Chondrocyte (in vitro differentiated cells): ENCODE measurements around the gene PKN3. TPM values are rescaled to one million over a fixed set of nuclear protein-coding genes. Genes with fewer than 3 reads are reported as not detected.

Source experiments
- DNase-seq: peaks from one replicate; pipeline ENCODE4 v3.0.0; 2021; ENCODE audit warnings: mixed read lengths, low spot score
- H3K27ac Mint-ChIP-seq: one replicate; pipeline ENCODE4 v1.8.0; 2021; ENCODE audit warnings: mild to moderate bottlenecking, moderate library complexity, mixed read lengths; ENCODE audit not compliant: unreplicated experiment
- H3K27me3 Mint-ChIP-seq: 2 replicates; pipeline ENCODE4 v1.8.0; 2021; ENCODE audit warnings: low read depth, mixed read lengths
- H3K36me3 Mint-ChIP-seq: 2 replicates; pipeline ENCODE4 v1.8.0; 2021; ENCODE audit warnings: low read depth, mixed read lengths
- H3K4me1 Mint-ChIP-seq: 2 replicates; pipeline ENCODE4 v1.8.0; 2021; ENCODE audit warnings: low read depth, mild to moderate bottlenecking, mixed read lengths
- H3K4me3 Mint-ChIP-seq: one replicate; pipeline ENCODE4 v1.8.0; 2021; ENCODE audit warnings: mild to moderate bottlenecking, moderate library complexity, mixed read lengths; ENCODE audit not compliant: unreplicated experiment
- H3K9me3 Mint-ChIP-seq: 2 replicates; pipeline ENCODE4 v1.8.0; 2021; ENCODE audit warnings: low read depth, mixed read lengths
- total RNA-seq: library from RNA; stranded (reverse); gene quantifications from 3 replicates; pipeline ENCODE4 v1.2.1, GENCODE V29; 2021
- TF ChIP-seq, protein P1 (sequence below): fragments of 200-600 bp; sonication (generic); IDR thresholded peaks from 2 replicates; pipeline ENCODE4 v1.5.0; 2021; ENCODE audit warnings: antibody characterized with exemption, mild to moderate bottlenecking, moderate library complexity

Gene PKN3
- total RNA-seq, 1 donor from 2014 or later, result 4.2 TPM

DNA sequence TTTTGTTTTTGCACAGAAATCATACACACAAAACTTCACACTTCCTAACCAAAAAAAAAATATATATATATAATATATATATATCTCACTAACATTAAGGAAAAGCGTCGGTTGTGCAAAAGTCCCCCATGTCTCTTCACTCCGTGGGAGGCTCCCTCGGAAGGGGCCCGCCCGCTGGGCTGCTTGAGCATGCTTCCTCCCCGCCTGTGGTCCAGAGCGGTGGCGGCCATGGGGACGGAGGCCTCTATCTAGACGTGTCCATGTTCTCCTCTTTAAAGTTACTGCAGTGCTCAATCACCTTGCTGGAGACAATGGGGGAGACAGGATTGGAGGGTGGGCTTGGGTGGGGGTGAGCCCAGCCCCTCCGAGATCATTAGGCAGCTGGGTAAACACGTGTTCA lies 28.8 kb downstream of the PKN3 start:
- no peak for DNase-seq
- TF ChIP-seq, protein P1, sequence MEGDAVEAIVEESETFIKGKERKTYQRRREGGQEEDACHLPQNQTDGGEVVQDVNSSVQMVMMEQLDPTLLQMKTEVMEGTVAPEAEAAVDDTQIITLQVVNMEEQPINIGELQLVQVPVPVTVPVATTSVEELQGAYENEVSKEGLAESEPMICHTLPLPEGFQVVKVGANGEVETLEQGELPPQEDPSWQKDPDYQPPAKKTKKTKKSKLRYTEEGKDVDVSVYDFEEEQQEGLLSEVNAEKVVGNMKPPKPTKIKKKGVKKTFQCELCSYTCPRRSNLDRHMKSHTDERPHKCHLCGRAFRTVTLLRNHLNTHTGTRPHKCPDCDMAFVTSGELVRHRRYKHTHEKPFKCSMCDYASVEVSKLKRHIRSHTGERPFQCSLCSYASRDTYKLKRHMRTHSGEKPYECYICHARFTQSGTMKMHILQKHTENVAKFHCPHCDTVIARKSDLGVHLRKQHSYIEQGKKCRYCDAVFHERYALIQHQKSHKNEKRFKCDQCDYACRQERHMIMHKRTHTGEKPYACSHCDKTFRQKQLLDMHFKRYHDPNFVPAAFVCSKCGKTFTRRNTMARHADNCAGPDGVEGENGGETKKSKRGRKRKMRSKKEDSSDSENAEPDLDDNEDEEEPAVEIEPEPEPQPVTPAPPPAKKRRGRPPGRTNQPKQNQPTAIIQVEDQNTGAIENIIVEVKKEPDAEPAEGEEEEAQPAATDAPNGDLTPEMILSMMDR, result no peak
- Mint-ChIP-seq H3K4me1 (peaks cover 3% of the 10 kb centered on the region), H3K27me3 (no peaks in the 10 kb centered on the region), H3K4me3 (no peak overlapping the region), H3K9me3 (no peaks in the 10 kb centered on the region), H3K36me3 (peaks cover 12% of the 10 kb centered on the region), H3K27ac (no peak overlapping the region)

DNA sequence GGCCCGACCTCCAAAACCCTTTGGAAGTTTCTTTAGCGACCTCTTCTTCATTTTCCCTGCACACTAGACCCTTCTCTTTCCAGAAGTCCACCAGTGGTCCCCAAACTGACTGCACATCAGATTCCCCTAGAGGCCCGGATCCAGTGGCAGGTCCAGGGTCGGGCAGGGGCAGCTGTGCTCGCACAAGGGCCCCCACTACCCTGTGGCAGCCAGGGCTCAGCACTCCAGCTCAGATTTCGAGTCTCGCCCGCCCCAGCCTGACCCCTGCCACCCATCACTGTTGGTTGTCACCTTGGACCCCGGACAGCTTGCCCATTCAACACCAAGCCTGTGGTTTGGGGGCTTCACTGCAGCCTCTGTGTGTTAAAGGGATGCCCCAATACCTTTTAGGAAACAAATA lies 29.4 kb downstream of the PKN3 start:
- peaks cover 3% of the 10 kb centered on the region for H3K4me1 Mint-ChIP-seq

DNA sequence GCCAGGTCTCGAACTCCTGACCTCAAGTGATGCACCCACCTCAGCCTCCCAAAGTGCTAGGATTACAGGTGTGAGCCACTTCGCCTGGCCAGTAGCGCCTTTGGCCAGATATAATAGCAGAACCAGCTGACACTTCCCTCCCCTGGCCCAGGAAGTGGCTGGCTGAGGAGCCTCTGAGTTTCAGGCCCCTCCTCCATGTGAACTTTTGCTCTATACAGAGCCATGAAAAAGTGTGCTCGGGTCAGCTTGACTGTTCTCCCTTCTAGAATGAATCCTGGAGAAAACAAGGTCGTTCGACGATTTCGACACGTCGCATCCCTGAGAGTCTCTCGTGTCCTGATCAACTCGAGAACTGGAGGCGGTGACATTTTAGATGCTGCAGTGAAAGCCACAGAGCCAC lies 30.3 kb downstream of the PKN3 start:
- peaks cover 3% of the 10 kb centered on the region for H3K4me1 Mint-ChIP-seq
- TF ChIP-seq, protein P1, result no peak
- no peaks in the 10 kb centered on the region for H3K9me3 Mint-ChIP-seq
- H3K27ac Mint-ChIP-seq, result no peak overlapping the region
- no peaks in the 10 kb centered on the region for H3K27me3 Mint-ChIP-seq
- H3K36me3 Mint-ChIP-seq, result peaks cover 16% of the 10 kb centered on the region
- DNase-seq, result no peak
- no peak overlapping the region for H3K4me3 Mint-ChIP-seq

More for the DNA sequence above, 29.4 kb downstream of the PKN3 start:
- Mint-ChIP-seq H3K36me3 (peaks cover 12% of the 10 kb centered on the region), H3K9me3 (no peaks in the 10 kb centered on the region), H3K4me3 (no peak overlapping the region), H3K27me3 (no peaks in the 10 kb centered on the region), H3K27ac (no peak overlapping the region)
- no peak for DNase-seq
- TF ChIP-seq, protein P1, result no peak

DNA sequence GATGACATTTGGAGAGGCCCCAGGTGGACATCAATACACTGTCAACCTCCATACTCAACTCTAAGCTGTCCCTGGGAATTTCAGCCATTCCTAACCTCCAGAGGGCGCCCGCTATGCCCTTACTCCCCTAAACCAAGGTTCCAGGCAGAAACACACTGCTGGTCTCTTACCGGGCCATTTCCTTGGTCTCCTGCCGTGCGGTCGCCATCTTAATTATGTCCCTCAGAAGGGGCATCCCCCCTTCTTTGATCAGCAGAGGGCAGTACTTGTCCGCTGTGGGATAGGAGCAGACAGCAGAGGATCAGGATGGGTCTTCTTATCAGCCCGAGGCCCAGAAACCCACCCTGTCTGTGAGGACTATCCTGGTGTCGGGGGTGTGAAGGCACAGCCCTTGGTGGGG lies 31.0 kb downstream of the PKN3 start:
- H3K27me3 Mint-ChIP-seq, result no peaks in the 10 kb centered on the region
- no peaks in the 10 kb centered on the region for H3K9me3 Mint-ChIP-seq
- peak overlapping the region; percentile 42 for H3K27ac Mint-ChIP-seq
- TF ChIP-seq, protein P1, result peak; percentile 83
- peak overlapping the region; percentile 55 for H3K4me3 Mint-ChIP-seq
- no peak for DNase-seq
- peaks cover 17% of the 10 kb centered on the region for H3K36me3 Mint-ChIP-seq
- peaks cover 3% of the 10 kb centered on the region for H3K4me1 Mint-ChIP-seq

DNA sequence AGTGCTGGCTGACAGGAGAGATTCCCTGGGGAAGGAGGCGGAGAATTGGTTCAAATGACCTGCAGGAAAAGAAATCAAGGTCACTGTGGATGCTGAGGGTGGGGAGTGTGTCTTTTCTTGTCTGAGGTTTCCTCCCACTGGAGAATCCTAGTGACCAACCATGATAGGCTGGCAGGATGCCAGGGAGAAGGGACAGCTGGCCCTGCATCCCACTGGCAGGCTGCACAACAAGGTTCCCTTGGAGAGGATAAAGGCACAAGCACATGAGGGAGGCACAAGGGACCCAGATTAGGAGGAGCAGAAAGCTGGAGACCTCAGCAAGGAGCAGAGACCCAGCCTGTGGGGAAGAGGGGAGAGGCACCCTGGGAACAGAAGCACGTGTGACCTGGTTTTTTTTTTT lies 33.1 kb downstream of the PKN3 start:
- no peak for DNase-seq
- peaks cover 24% of the 10 kb centered on the region for H3K36me3 Mint-ChIP-seq
- no peaks in the 10 kb centered on the region for H3K27me3 Mint-ChIP-seq
- peaks cover 3% of the 10 kb centered on the region for H3K4me1 Mint-ChIP-seq
- H3K4me3 Mint-ChIP-seq, result no peak overlapping the region
- TF ChIP-seq, protein P1, result no peak
- no peaks in the 10 kb centered on the region for H3K9me3 Mint-ChIP-seq
- no peak overlapping the region for H3K27ac Mint-ChIP-seq
